HG02759 (cell line): ENCODE measurements around the gene SHTN1.

Experiments used
- ATAC-seq: cut with Tn5 transposase; IDR thresholded peaks from one replicate; pipeline ENCODE4 v1.9.1; 2021; ENCODE audit warnings: mild to moderate bottlenecking, moderate library complexity; ENCODE audit not compliant: unreplicated experiment

SHTN1 gene

GRCh38 chr10:116919164-116919563, 85.8 kb downstream of the SHTN1 start:
- no peak for ATAC-seq

- no peak for ATAC-seq
Observed at GRCh38 chr10:116918583-116918982, 86.4 kb downstream of the SHTN1 start.

GRCh38 chr10:116917481-116917880, 87.5 kb downstream of the SHTN1 start:
- no peak for ATAC-seq

GRCh38 chr10:116915340-116915739, 89.6 kb downstream of the SHTN1 start:
- no peak for ATAC-seq

- ATAC-seq = no peak
Observed at GRCh38 chr10:116913695-116914094, 91.3 kb downstream of the SHTN1 start.

- no peak for ATAC-seq
Observed at GRCh38 chr10:116912162-116912561, 92.8 kb downstream of the SHTN1 start.

GRCh38 chr10:116910910-116911309, 94.1 kb downstream of the SHTN1 start:
- no peak for ATAC-seq

GRCh38 chr10:116909307-116909706, 95.7 kb downstream of the SHTN1 start:
- no peak for ATAC-seq

- no peak for ATAC-seq
Observed at GRCh38 chr10:116907245-116907987, 97.6 kb downstream of the SHTN1 start.

- ATAC-seq = no peak
Observed at GRCh38 chr10:116905845-116906210, 99.2 kb downstream of the SHTN1 start.

GRCh38 chr10:116899626-116900025, 105.4 kb downstream of the SHTN1 start:
- ATAC-seq = no peak

GRCh38 chr10:116893686-116894037, 111.3 kb downstream of the SHTN1 start:
- ATAC-seq = no peak

GRCh38 chr10:116892907-116893685, 111.9 kb downstream of the SHTN1 start:
- ATAC-seq = no peak

GRCh38 chr10:116891208-116891607, 113.8 kb downstream of the SHTN1 start:
- no peak for ATAC-seq

GRCh38 chr10:116889066-116889465, 115.9 kb downstream of the SHTN1 start:
- ATAC-seq = no peak

GRCh38 chr10:116888380-116889055, 116.5 kb downstream of the SHTN1 start:
- ATAC-seq = no peak

- ATAC-seq = no peak
Observed at GRCh38 chr10:116886772-116887171, 118.2 kb downstream of the SHTN1 start.

GRCh38 chr10:116882639-116883038, 122.3 kb downstream of the SHTN1 start:
- no peak for ATAC-seq

GRCh38 chr10:116880716-116881482, 124.1 kb downstream of the SHTN1 start:
- ATAC-seq = no peak

GRCh38 chr10:116879817-116880216, 125.2 kb downstream of the SHTN1 start:
- no peak for ATAC-seq

- ATAC-seq = no peak
Observed at GRCh38 chr10:116878123-116878522, 126.9 kb downstream of the SHTN1 start.
